NT2/D1 (cell line): ENCODE data around the gene F13A1.

Experiments
- SUZ12 ChIP-seq: IDR thresholded peaks from 2 replicates; pipeline ENCODE4 v1.6.1; 2011; ENCODE audit not compliant: insufficient read length, insufficient read depth; ENCODE audit errors: extremely low read depth
- YY1 ChIP-seq: IDR thresholded peaks from 2 replicates; pipeline ENCODE4 v1.6.1; 2011; ENCODE audit not compliant: insufficient read length, insufficient read depth
- ZNF274 ChIP-seq: IDR thresholded peaks from 2 replicates; pipeline ENCODE4 v1.6.1; 2011; ENCODE audit warnings: mild to moderate bottlenecking, low read depth, low read length

GRCh38 chr6:6224933-6225486, 95.5 kb downstream of the F13A1 start:
- no peak for TF ChIP-seq SUZ12
- no peak for TF ChIP-seq YY1
- TF ChIP-seq ZNF274: no peak
